Gastrocnemius medialis (tissue), 4 donors: ENCODE data around the gene ZNF318.

Source experiments
- CTCF ChIP-seq, 5 experiments: fragments of 450-650 bp in 3 of 5; fragments of 200-600 bp in 2 of 5; sonication (generic) in 2 of 5; IDR thresholded peaks in 4 of 5; conservative IDR thresholded peaks in 1 of 5; 1 replicate in 4 of 5; 2 replicates in 1 of 5; pipeline ENCODE4 v1.5.1; 2016 to 2019; ENCODE audit warnings: antibody characterized with exemption in 5 of 5, mild to moderate bottlenecking in 3 of 5, moderate library complexity in 3 of 5
- POLR2A ChIP-seq, 2 donors: fragments of 450-650 bp; IDR thresholded peaks; one replicate each; pipeline ENCODE4 v1.6.1; 2017; ENCODE audit warnings: antibody characterized with exemption in 2 of 2, mild to moderate bottlenecking in 2 of 2, moderate library complexity in 2 of 2

GRCh38 chr6:43339168-43339567 lies 30.3 kb downstream of the ZNF318 start:
- no peak for TF ChIP-seq CTCF (IDR thresholded peaks at IDR 0.05 in 4 of 5, conservative IDR thresholded peaks at IDR 0.05 in 1 of 5)
- no peak for TF ChIP-seq POLR2A (IDR thresholded peaks at IDR 0.05)
